HG02610 (cell line): ENCODE data around the gene PRSS50.

ENCODE experiments used
- ATAC-seq: cut with Tn5 transposase; IDR thresholded peaks from one replicate; pipeline ENCODE4 v1.9.1; 2021; ENCODE audit warnings: mild to moderate bottlenecking, moderate library complexity; ENCODE audit not compliant: unreplicated experiment

PRSS50 gene

GRCh38 chr3:46671541-46672348, 45.9 kb downstream of the PRSS50 start:
- ATAC-seq = no peak

GRCh38 chr3:46670891-46671427, 46.7 kb downstream of the PRSS50 start:
- ATAC-seq = no peak

- ATAC-seq = no peak
These were observed 47.4 kb downstream of the PRSS50 start for GRCh38 chr3:46670000-46670890.

GRCh38 chr3:46669191-46669999, 48.3 kb downstream of the PRSS50 start:
- ATAC-seq = no peak

- no peak for ATAC-seq
These were observed 49.1 kb downstream of the PRSS50 start for GRCh38 chr3:46668591-46668990.

- ATAC-seq = no peak
These were observed 49.6 kb downstream of the PRSS50 start for GRCh38 chr3:46668116-46668515.

- ATAC-seq = no peak
These were observed 50.0 kb downstream of the PRSS50 start for GRCh38 chr3:46667657-46668056.

GRCh38 chr3:46667061-46667621, 50.5 kb downstream of the PRSS50 start:
- ATAC-seq = no peak

GRCh38 chr3:46666453-46666845, 51.2 kb downstream of the PRSS50 start:
- ATAC-seq = no peak

- ATAC-seq = no peak
These were observed 51.8 kb downstream of the PRSS50 start for GRCh38 chr3:46665763-46666452.

GRCh38 chr3:46664971-46665762, 52.5 kb downstream of the PRSS50 start:
- no peak for ATAC-seq

GRCh38 chr3:46664188-46664970, 53.3 kb downstream of the PRSS50 start:
- no peak for ATAC-seq

GRCh38 chr3:46663591-46664135, 54.0 kb downstream of the PRSS50 start:
- ATAC-seq = no peak

GRCh38 chr3:46662771-46663551, 54.7 kb downstream of the PRSS50 start:
- no peak for ATAC-seq
